Mammary epithelial cell (primary cell): Measurements from ENCODE around the gene PTGER4.
"Not testable (repeated sequence)": the region's sequence is repeated elsewhere in the genome, so short reads cannot be mapped to it uniquely, and the experiment has no call there.

Source experiments
- EZH2 ChIP-seq: IDR thresholded peaks from 2 replicates; pipeline ENCODE4 v1.6.1; 2012; ENCODE audit warnings: low read length, inconsistent platforms, borderline replicate concordance
- TF ChIP-seq, protein P1 (sequence below), 2 donors: IDR thresholded peaks in 1 of 2; conservative IDR thresholded peaks in 1 of 2; 2 replicates each; pipeline ENCODE4 v1.5.1; 2011 to 2012; ENCODE audit warnings: inconsistent platforms in 2 of 2, low read length in 2 of 2, mild to moderate bottlenecking in 2 of 2, control low read depth in 1 of 2, low read depth in 1 of 2; ENCODE audit not compliant: insufficient read depth in 1 of 2; ENCODE audit errors: extremely low read depth in 1 of 2

DNA sequence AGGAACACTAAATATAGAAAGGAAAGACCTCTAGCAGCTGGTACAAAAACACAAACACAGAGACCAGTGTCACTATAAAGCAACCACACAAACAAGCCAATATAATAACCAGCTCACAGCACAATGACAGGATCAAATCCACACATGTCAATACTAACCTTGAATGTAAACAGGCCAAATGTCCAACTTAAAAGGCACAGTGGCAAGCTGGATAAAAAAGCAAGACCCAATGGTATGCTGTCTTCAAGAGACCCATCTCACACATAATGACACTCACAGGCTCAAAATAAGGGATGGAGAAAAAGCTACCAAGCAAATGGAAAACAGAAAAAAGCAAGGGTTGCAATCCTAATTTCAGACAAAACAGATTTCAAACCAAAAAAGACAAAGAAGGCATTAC lies 22.3 kb downstream of the PTGER4 start:
- TF ChIP-seq, protein P1, sequence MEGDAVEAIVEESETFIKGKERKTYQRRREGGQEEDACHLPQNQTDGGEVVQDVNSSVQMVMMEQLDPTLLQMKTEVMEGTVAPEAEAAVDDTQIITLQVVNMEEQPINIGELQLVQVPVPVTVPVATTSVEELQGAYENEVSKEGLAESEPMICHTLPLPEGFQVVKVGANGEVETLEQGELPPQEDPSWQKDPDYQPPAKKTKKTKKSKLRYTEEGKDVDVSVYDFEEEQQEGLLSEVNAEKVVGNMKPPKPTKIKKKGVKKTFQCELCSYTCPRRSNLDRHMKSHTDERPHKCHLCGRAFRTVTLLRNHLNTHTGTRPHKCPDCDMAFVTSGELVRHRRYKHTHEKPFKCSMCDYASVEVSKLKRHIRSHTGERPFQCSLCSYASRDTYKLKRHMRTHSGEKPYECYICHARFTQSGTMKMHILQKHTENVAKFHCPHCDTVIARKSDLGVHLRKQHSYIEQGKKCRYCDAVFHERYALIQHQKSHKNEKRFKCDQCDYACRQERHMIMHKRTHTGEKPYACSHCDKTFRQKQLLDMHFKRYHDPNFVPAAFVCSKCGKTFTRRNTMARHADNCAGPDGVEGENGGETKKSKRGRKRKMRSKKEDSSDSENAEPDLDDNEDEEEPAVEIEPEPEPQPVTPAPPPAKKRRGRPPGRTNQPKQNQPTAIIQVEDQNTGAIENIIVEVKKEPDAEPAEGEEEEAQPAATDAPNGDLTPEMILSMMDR (conservative IDR thresholded peaks at IDR 0.05 in 1 of 2, IDR thresholded peaks at IDR 0.05 in 1 of 2; ENCODE audit: extremely low read depth in 1 of 2, insufficient read depth in 1 of 2, low read depth in 1 of 2, low read length in 2 of 2), result not testable (repeated sequence)
- TF ChIP-seq EZH2, result not testable (repeated sequence)
